GM12801 (cell line): ENCODE results near the gene KIF2C.
A peak's percentile ranks its signal among the peaks of the same experiment; 100 is the strongest.

ENCODE experiments used
- TF ChIP-seq, protein P1 (sequence below): IDR thresholded peaks from one replicate; pipeline ENCODE4 v1.5.1; 2011; ENCODE audit warnings: control low read depth; ENCODE audit not compliant: insufficient read length; ENCODE audit errors: extremely low read depth

Gene KIF2C

DNA sequence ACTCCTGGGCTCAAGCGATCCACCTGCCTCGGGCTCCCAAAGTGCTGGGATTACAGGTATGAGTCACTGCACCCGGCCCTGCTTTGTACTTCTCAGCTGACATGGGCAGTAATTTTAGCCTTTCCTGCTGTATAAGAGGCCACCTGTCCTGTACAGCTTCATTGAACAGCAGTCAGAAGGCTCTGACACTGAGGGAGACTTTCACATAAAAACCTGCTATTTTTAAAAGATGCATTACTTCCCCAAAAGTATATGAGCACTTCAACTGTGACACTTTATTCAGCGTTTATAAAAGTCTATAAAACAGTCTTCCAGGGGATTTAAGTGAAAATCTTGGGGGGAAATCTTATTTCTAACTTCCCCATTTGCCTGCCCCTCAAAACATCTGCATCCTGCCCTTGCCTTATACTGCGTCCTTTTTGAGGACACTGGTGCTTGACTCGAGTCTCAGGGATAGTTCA, 26.3 kb upstream of the KIF2C start:
- TF ChIP-seq, protein P1, sequence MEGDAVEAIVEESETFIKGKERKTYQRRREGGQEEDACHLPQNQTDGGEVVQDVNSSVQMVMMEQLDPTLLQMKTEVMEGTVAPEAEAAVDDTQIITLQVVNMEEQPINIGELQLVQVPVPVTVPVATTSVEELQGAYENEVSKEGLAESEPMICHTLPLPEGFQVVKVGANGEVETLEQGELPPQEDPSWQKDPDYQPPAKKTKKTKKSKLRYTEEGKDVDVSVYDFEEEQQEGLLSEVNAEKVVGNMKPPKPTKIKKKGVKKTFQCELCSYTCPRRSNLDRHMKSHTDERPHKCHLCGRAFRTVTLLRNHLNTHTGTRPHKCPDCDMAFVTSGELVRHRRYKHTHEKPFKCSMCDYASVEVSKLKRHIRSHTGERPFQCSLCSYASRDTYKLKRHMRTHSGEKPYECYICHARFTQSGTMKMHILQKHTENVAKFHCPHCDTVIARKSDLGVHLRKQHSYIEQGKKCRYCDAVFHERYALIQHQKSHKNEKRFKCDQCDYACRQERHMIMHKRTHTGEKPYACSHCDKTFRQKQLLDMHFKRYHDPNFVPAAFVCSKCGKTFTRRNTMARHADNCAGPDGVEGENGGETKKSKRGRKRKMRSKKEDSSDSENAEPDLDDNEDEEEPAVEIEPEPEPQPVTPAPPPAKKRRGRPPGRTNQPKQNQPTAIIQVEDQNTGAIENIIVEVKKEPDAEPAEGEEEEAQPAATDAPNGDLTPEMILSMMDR: no peak

DNA sequence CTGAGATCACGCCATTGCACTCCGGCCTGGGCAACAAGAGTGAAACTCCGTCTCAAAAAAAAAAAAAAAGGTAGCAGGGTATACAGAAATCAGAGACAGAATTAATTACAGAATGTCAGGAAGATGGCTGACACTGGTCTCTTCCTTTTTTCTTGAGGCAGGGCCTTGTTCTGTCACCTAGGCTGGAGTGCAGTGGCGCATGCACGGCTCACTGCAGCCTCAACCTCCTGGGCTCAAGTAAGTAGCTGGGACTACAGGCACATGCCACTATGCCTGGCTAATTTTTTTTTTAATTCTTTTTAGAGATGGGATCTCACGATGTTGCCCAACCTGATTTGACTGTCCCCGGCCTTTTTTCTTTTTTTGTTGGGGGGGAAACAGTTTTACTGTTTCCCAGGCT, 25.1 kb upstream of the KIF2C start:
- TF ChIP-seq, protein P1: no peak

DNA sequence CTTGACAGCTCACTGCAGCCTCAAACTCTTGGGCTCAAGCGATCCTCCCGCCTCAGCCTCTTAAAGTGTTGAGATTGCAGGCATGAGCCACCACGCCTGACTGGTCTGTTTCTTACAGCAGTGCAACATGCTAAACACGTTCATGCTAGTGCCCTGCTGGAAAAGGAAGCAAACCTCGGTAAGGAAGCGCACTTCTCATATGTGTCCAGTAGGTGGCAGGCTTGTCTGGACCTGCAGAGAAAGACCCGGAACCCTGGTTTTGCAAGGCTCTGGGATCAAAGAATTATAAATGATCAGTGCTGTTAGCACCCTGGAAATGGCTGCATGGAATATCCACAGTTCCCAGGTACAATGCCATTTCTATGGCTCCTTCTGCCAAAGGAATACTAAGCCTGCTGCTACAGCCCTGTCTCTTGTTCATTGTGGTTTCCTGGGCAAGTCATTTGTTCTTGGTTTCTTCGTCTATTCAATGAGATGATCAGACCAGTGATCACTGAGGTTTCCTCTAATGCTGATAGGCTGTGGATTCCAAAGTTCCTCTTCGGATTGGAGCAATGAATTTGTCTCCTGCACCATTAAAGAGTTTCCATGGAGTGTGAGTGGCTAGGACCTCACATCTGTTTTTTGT, 24.6 kb upstream of the KIF2C start:
- TF ChIP-seq, protein P1: peak; percentile 40

DNA sequence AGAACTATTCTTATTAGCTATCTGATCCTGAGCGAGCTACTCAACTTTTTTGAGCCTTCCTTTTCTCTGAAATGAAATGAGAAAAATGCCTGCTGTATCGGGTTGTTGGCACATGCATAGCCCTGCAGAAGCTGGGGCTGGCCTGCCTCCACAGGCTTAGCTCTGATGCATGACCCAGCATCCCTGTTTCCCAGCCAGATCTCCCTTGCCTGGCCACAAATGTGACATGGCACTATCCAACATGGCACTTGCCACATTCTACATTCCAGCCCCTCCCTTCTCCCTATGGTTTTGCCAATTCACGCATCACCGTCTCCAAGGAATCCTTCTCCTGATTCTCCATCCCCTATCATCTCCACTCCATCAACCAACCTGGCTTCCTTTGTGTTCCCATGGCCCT, 22.5 kb upstream of the KIF2C start:
- TF ChIP-seq, protein P1: no peak

DNA sequence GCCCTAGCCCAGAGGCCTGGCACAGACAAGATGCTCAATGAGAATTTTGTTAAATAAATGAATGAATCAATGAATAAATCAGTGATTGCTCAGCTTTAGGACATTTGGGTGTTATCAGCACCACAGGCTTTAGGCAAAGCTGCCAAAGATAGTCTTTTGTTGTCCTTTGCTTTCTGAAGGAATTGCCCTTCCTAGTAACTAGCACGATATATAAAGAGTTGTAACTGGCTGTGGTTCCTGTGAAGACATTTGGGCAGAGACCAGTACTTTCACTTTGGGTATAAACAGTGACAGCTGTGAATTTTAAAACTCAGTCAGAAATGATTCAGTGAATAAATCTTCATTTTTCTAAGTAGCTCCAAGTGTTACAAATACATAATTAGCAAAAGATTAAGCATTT, 22.0 kb upstream of the KIF2C start:
- TF ChIP-seq, protein P1: no peak

DNA sequence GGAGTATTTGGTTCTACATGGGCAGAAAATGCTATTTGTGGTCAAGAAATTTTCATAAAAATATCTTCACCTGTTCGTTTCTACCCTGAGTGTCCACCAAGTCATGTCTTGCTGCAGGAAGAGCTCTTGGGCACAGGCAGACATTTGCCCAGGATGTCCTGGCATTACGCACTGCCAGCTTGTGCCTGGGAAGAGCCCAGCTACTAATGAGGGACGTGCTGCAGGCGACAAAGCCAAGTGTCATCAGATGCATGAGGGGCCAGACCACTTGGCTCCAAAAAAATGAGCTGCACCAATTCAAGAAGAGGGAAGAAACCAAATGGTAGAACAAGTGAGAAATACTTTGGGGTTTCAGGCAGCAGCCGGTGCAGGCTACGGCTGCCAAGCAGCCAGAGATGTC, 21.5 kb upstream of the KIF2C start:
- TF ChIP-seq, protein P1: no peak

DNA sequence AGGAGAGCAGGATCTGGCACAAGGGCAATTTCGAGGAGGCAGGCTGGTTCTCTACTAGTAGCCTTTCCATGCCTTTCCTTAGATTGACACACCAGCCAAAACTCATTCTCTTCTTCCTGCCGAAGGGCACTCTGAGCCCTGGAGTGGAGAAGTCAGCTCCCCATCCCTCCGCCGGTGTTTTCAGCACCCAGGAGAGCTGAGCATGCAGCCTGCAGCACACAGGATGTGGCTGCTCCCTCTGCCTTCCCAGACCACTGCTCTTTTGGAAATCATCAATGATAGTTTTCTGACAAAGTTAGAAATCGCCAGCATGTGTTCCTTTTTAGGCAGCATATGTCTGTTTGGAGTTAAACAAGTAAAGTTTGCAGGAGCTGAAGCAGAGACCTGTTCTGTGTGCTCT, 20.3 kb upstream of the KIF2C start:
- TF ChIP-seq, protein P1: no peak
